H1 (cell line): Measurements from ENCODE around the gene DIP2C. TPM values are rescaled to one million over a fixed set of nuclear protein-coding genes. Genes with fewer than 3 reads are reported as not detected.

Experiments
- CTCF ChIA-PET: fragments of 300-600 bp; sonication (Branson Sonifier 250); formaldehyde crosslinking; loops from one replicate; lab custom pipeline; 2021; ENCODE audit not compliant: partially characterized antibody; lab: Charles Lee
- POLR2A ChIA-PET: fragments of 300-600 bp; sonication (Branson Sonifier 250); formaldehyde crosslinking; loops from one replicate; lab custom pipeline; 2021; ENCODE audit warnings: inconsistent platforms; ENCODE audit not compliant: partially characterized antibody; lab: Charles Lee
- DNase-seq, 2 experiments: peaks; one replicate each; pipeline versions ENCODE4 v3.0.0 to v3.0.0-alpha.2; 2010 to 2022; ENCODE audit warnings: low spot score in 2 of 2, low read depth in 1 of 2, mixed read lengths in 1 of 2
- FAIRE-seq: peaks from 2 replicates; lab custom pipeline; 2011; peaks lifted over from hg19 to GRCh38; lab: Jason Lieb, UNC
- H2AFZ ChIP-seq: 2 replicates; pipeline ENCODE4 v1.8.1; 2012; ENCODE audit warnings: low read length, inconsistent platforms
- H2AK5ac ChIP-seq: 2 replicates; pipeline ENCODE4 v1.6.1; 2013; ENCODE audit warnings: low read depth, low read length
- H2BK120ac ChIP-seq: replicated peaks from 2 replicates; pipeline ENCODE3; 2013; ENCODE audit warnings: low read depth, low read length, inconsistent platforms
- H2BK12ac ChIP-seq: 2 replicates; pipeline ENCODE4 v1.6.1; 2013; ENCODE audit warnings: low read depth, low read length
- H2BK15ac ChIP-seq: 2 replicates; pipeline ENCODE4 v1.6.1; 2013; ENCODE audit warnings: low read length
- H2BK20ac ChIP-seq: 2 replicates; pipeline ENCODE4 v1.6.1; 2013; ENCODE audit warnings: low read length
- H2BK5ac ChIP-seq: 2 replicates; pipeline ENCODE4 v1.6.1; 2013; ENCODE audit warnings: low read depth, low read length
- H3K14ac ChIP-seq: 2 replicates; pipeline ENCODE4 v1.6.1; 2013; ENCODE audit warnings: inconsistent platforms; ENCODE audit not compliant: insufficient read length
- H3K18ac ChIP-seq: 2 replicates; pipeline ENCODE4 v1.6.1; 2013; ENCODE audit warnings: low read length; ENCODE audit errors: extremely low read depth
- H3K23ac ChIP-seq: 2 replicates; pipeline ENCODE4 v1.6.1; 2013; ENCODE audit warnings: inconsistent platforms; ENCODE audit not compliant: insufficient read length
- H3K23me2 ChIP-seq: 2 replicates; pipeline ENCODE4 v1.6.1; 2013; ENCODE audit warnings: low read depth, low read length
- H3K27ac ChIP-seq: 2 replicates; pipeline ENCODE4 v1.6.1; 2011; ENCODE audit warnings: low read depth, low read length, inconsistent platforms
- H3K27me3 ChIP-seq, 4 experiments: replicated peaks in 1 of 4; 1 replicate in 1 of 4; 2 replicates in 3 of 4; pipeline versions ENCODE4 v1.6.1 to v1.8.1; 2011 to 2013; ENCODE audit warnings: low read length in 3 of 4, mild to moderate bottlenecking in 3 of 4, inconsistent platforms in 2 of 4, mixed read lengths in 2 of 4, moderate library complexity in 1 of 4; ENCODE audit not compliant: control insufficient read depth in 3 of 4, insufficient read depth in 3 of 4; ENCODE audit errors: extremely low read depth in 1 of 4
- H3K36me3 ChIP-seq, 4 experiments: 2 replicates each; pipeline versions ENCODE4 v1.6.1 to v1.8.1; 2011 to 2013; ENCODE audit warnings: mild to moderate bottlenecking in 4 of 4, low read length in 3 of 4, moderate library complexity in 2 of 4, control low read depth in 1 of 4, inconsistent platforms in 1 of 4; ENCODE audit not compliant: insufficient read depth in 4 of 4, control insufficient read depth in 2 of 4
- H3K4ac ChIP-seq: replicated peaks from 2 replicates; pipeline ENCODE3; 2013; ENCODE audit warnings: low read length, low read depth, mixed read lengths, inconsistent platforms; ENCODE audit not compliant: insufficient read length
- H3K4me1 ChIP-seq, 4 experiments: replicated peaks in 1 of 4; 1 replicate in 1 of 4; 2 replicates in 3 of 4; pipeline versions ENCODE4 v1.6.1 to v1.8.1; 2011 to 2013; ENCODE audit warnings: low read length in 3 of 4, inconsistent platforms in 2 of 4, mixed read lengths in 1 of 4; ENCODE audit not compliant: insufficient read depth in 4 of 4, control insufficient read depth in 3 of 4
- H3K4me2 ChIP-seq, 2 experiments: 2 replicates each; pipeline versions ENCODE4 v1.6.1 to v1.8.1; 2011 to 2013; ENCODE audit warnings: low read depth in 2 of 2, low read length in 2 of 2, control low read depth in 1 of 2, inconsistent platforms in 1 of 2, mild to moderate bottlenecking in 1 of 2; ENCODE audit not compliant: insufficient read depth in 1 of 2
- H3K4me3 ChIP-seq, 4 experiments: fragments of 200-600, 300-600 bp in 1 of 4; sonication (generic), shearing (Covaris generic), sonication (Bioruptor Twin) in 1 of 4; 2 replicates each; pipeline versions ENCODE4 v1.5.1 to v1.8.1; 2011 to 2016; ENCODE audit warnings: low read length in 4 of 4, low read depth in 3 of 4, control low read depth in 2 of 4, inconsistent platforms in 2 of 4, mild to moderate bottlenecking in 2 of 4, mixed read lengths in 1 of 4, moderate library complexity in 1 of 4; ENCODE audit not compliant: insufficient read depth in 2 of 4; ENCODE audit errors: extremely low read depth in 1 of 4
- H3K56ac ChIP-seq: replicated peaks from 2 replicates; pipeline ENCODE3; 2013; ENCODE audit warnings: low read depth, mild to moderate bottlenecking, mixed read lengths, low read length, inconsistent platforms; ENCODE audit not compliant: insufficient read length
- H3K79me1 ChIP-seq: 2 replicates; pipeline ENCODE4 v1.6.1; 2013; ENCODE audit warnings: low read depth, low read length, control low read depth
- H3K79me2 ChIP-seq, 2 experiments: 2 replicates each; pipeline versions ENCODE4 v1.6.1 to v1.8.1; 2012 to 2013; ENCODE audit warnings: low read length in 2 of 2, mild to moderate bottlenecking in 2 of 2, inconsistent platforms in 1 of 2; ENCODE audit not compliant: insufficient read depth in 2 of 2, control insufficient read depth in 1 of 2
- H3K9ac ChIP-seq, 4 experiments: replicated peaks in 1 of 4; 1 replicate in 1 of 4; 2 replicates in 3 of 4; pipeline versions ENCODE4 v1.6.1 to v1.8.1; 2011 to 2013; ENCODE audit warnings: low read depth in 3 of 4, low read length in 3 of 4, control low read depth in 2 of 4, mild to moderate bottlenecking in 2 of 4, moderate library complexity in 2 of 4, inconsistent platforms in 1 of 4; ENCODE audit errors: extremely low read depth in 1 of 4
- H3K9me3 ChIP-seq, 2 experiments: 2 replicates each; pipeline versions ENCODE4 v1.6.1 to v1.8.1; 2012 to 2013; ENCODE audit warnings: mild to moderate bottlenecking in 2 of 2, moderate library complexity in 2 of 2, control low read depth in 1 of 2, inconsistent platforms in 1 of 2, low read depth in 1 of 2, low read length in 1 of 2, mixed read lengths in 1 of 2; ENCODE audit not compliant: insufficient read depth in 2 of 2
- H4K20me1 ChIP-seq, 2 experiments: replicated peaks in 1 of 2; 2 replicates each; pipeline versions ENCODE3 to v1.8.1; 2011 to 2013; ENCODE audit warnings: inconsistent platforms in 2 of 2, low read length in 2 of 2, mild to moderate bottlenecking in 1 of 2; ENCODE audit not compliant: insufficient read depth in 2 of 2, control insufficient read depth in 1 of 2
- H4K5ac ChIP-seq: 2 replicates; pipeline ENCODE4 v1.6.1; 2013; ENCODE audit warnings: low read length, low read depth, mixed read lengths, inconsistent platforms; ENCODE audit not compliant: insufficient read length
- H4K8ac ChIP-seq: 2 replicates; pipeline ENCODE4 v1.8.0; 2013; ENCODE audit warnings: mild to moderate bottlenecking, moderate library complexity, low read length, inconsistent platforms; ENCODE audit not compliant: insufficient read depth; ENCODE audit errors: extremely low read depth
- H4K91ac ChIP-seq: replicated peaks from 2 replicates; pipeline ENCODE3; 2013; ENCODE audit warnings: low read length, mixed read lengths, inconsistent platforms; ENCODE audit not compliant: insufficient read length
- JUN ChIP-seq: IDR thresholded peaks from 2 replicates; pipeline ENCODE4 v1.6.1; 2011; ENCODE audit warnings: low read depth, mild to moderate bottlenecking, improper control_type of control experiment, low read length
- NRF1 ChIP-seq: IDR thresholded peaks from 2 replicates; pipeline ENCODE4 v1.6.1; 2011; ENCODE audit warnings: mild to moderate bottlenecking, low read depth, low read length, improper control_type of control experiment
- SAP30 ChIP-seq: fragments of 300-600 bp; sonication (generic); IDR thresholded peaks from 2 replicates; pipeline ENCODE4 v1.7.1; 2012; ENCODE audit warnings: low read length, moderate library complexity, mild to moderate bottlenecking, inconsistent platforms; ENCODE audit not compliant: insufficient read depth, insufficient replicate concordance
- SIX5 ChIP-seq: IDR thresholded peaks from 2 replicates; pipeline ENCODE4 v1.6.1; 2011; ENCODE audit warnings: mild to moderate bottlenecking, low read depth, low read length
- TAF1 ChIP-seq: IDR thresholded peaks from 2 replicates; pipeline ENCODE4 v1.6.1; 2011; ENCODE audit warnings: mild to moderate bottlenecking, low read depth, low read length
- YY1 ChIP-seq: IDR thresholded peaks from 2 replicates; pipeline ENCODE4 v1.6.1; 2011; ENCODE audit warnings: low read depth, mild to moderate bottlenecking, low read length
- WGBS, 2 experiments: shearing (Covaris generic) in 1 of 2; methylation state at CpG; one replicate each; pipeline versions ENCODE4 v1.1.6 to v1.1.7; 2013 to 2015; ENCODE audit warnings: low lambda C conversion rate in 2 of 2, mixed read lengths in 2 of 2, inconsistent platforms in 1 of 2, low coverage in 1 of 2, missing lambda C conversion rate in 1 of 2; ENCODE audit not compliant: insufficient replicate concordance in 2 of 2, insufficient coverage in 1 of 2, insufficient read length in 1 of 2; ENCODE audit errors: extremely low coverage in 1 of 2, missing lambda C conversion rate in 1 of 2; 5-methylcytosine and 5-hydroxymethylcytosine counted together
- polyA plus RNA-seq, 7 experiments: library from polyadenylated mRNA; depleted of rRNA in 3 of 7; stranded (reverse) in 5 of 7; unstranded in 2 of 7; fragments of >200 nt in 5 of 7; fragments of 200-250 nt in 2 of 7; gene quantifications; 1 replicate in 5 of 7; 2 replicates in 1 of 7; 4 replicates in 1 of 7; pipeline versions ENCODE4 v1.2.1 to v1.2.3, GENCODE V29; 2011 to 2013; ENCODE audit warnings: missing spikeins in 2 of 7, mixed read lengths in 2 of 7
- total RNA-seq: library from RNA; stranded (reverse); fragmentation: NEBNext Ultra II Directional; extraction: Animal tissue kit (Norgen Biotek cat#: 25700); gene quantifications from 2 replicates; pipeline ENCODE4 v1.2.1, GENCODE V29; 2021

Gene DIP2C
- total and polyA plus RNA-seq, 2 of the 8 experiments (the other 6 are each of a cell fraction or from before 2014, with no cell fraction given) = 3.8 to 9.3 TPM

DNA sequence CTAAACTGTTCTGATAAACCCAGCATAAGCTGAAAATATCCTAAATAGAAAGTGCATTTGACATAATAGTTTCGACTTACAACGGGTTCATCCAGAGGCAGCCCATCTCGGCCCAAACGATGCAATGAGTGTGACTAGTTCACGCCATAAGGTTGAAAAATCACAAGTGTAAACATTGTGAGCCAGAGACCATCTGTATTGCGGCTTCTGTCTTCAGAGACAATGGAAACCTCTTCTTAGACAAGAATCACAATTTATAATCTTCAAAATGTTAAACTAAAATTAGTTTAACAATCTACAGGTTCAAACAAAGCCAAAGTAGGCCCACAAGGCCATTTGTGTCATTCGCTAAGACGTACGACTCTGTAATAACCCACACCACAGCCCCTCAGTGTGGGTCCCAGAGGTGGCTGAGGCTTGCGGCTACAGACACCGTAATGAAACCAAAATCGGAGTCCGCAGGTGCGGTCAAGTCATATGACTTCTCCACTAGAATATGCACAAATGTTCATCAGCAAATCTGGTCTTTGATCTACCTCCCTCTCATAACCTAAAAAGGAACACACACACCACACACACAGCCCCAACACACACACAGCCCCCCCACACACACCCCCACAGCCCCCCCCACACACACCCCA is 81.8 kb downstream of the DIP2C start:
- no peaks in the 10 kb centered on the region; the same call in 1 of the 2 replicates for H3K23me2 ChIP-seq
- no peak for FAIRE-seq
- no peak overlapping the region for H3K14ac ChIP-seq
- H3K18ac ChIP-seq = no peak overlapping the region
- H3K9ac ChIP-seq = no peak overlapping the region
- peaks cover 4% of the 10 kb centered on the region in 2 experiments for H4K20me1 ChIP-seq
- no peak overlapping the region for H2BK20ac ChIP-seq
- no peak overlapping the region for H3K23ac ChIP-seq
- TF ChIP-seq JUN (no peak), TAF1 (no peak), NRF1 (no peak), SIX5 (no peak), SAP30 (no peak), YY1 (no peak)
- H3K4me2 ChIP-seq = no peak overlapping the region
- no peak overlapping the region for H2BK5ac ChIP-seq
- H3K27ac ChIP-seq = no peak overlapping the region
- no peak overlapping the region for H3K56ac ChIP-seq
- H2AFZ ChIP-seq = no peak overlapping the region
- H3K27me3 ChIP-seq = no peaks in the 10 kb centered on the region
- H2BK120ac ChIP-seq = no peak overlapping the region
- peaks cover 3% of the 10 kb centered on the region for H3K79me1 ChIP-seq
- peaks cover 0 to 13% of the 10 kb centered on the region in 2 experiments; a peak in 2 of 4 replicates for H3K79me2 ChIP-seq
- CTCF ChIA-PET = no interaction called here
- POLR2A ChIA-PET = no interaction called here
- DNase-seq = no peak
- H3K4me1 ChIP-seq = peaks cover 3 to 8% (median 5%) of the 10 kb centered on the region in 4 experiments; a peak in 5 of 7 replicates
- no peak overlapping the region for H4K8ac ChIP-seq
- no peak overlapping the region for H4K5ac ChIP-seq
- H2AK5ac ChIP-seq = no peak overlapping the region
- H2BK15ac ChIP-seq = no peak overlapping the region
- no peak overlapping the region for H3K4ac ChIP-seq
- no peaks in the 10 kb centered on the region for H3K36me3 ChIP-seq
- no peaks in the 10 kb centered on the region for H3K9me3 ChIP-seq
- H4K91ac ChIP-seq = no peak overlapping the region
- 97% methylated on average over 14 of the region's 14 CpGs; no CpG with 5 or more reads in 1 of the 2 experiments for WGBS, 2 experiments
- H2BK12ac ChIP-seq = no peak overlapping the region
- H3K4me3 ChIP-seq = no peak overlapping the region
